ENCODE data around the gene SLC2A14.
"Not testable (repeated sequence)": the region's sequence is repeated elsewhere in the genome, so short reads cannot be mapped to it uniquely, and the experiment has no call there.

The SLC2A14 gene

GRCh38 chr12:7832059-7832696, 40.5 kb downstream of the SLC2A14 start:
- DNase-seq = peak; percentile 46

GRCh38 chr12:7829737-7830136, 43.0 kb downstream of the SLC2A14 start:
- DNase-seq = not testable (repeated sequence)

- not testable (repeated sequence) for DNase-seq
Measured at GRCh38 chr12:7825754-7826153, 47.0 kb downstream of the SLC2A14 start.

GRCh38 chr12:7806863-7807487, 65.7 kb downstream of the SLC2A14 start:
- peak; percentile 60 for DNase-seq

- DNase-seq = not testable (repeated sequence)
Measured at GRCh38 chr12:7806319-7806718, 66.4 kb downstream of the SLC2A14 start.

- DNase-seq = no peak
Measured at GRCh38 chr12:7801460-7801859, 71.3 kb downstream of the SLC2A14 start.

GRCh38 chr12:7798750-7799308, 73.9 kb downstream of the SLC2A14 start:
- not testable (repeated sequence) for DNase-seq

- DNase-seq = no peak
Measured at GRCh38 chr12:7797698-7798398, 74.9 kb downstream of the SLC2A14 start.

- DNase-seq = not testable (repeated sequence)
Measured at GRCh38 chr12:7797269-7797668, 75.4 kb downstream of the SLC2A14 start.

- DNase-seq = no peak
Measured at GRCh38 chr12:7793211-7793610, 79.5 kb downstream of the SLC2A14 start.

- DNase-seq = not testable (repeated sequence)
Measured at GRCh38 chr12:7788884-7789528, 83.7 kb downstream of the SLC2A14 start, which contains the start of gene NANOG. Gene NANOG (plus strand): TSS chr12:7789402. CDS start chr12:7789615, 213 bp downstream.

- DNase-seq = no peak
Measured at GRCh38 chr12:7788294-7788660, 84.4 kb downstream of the SLC2A14 start.

GRCh38 chr12:7787574-7788293, 85.0 kb downstream of the SLC2A14 start:
- no peak for DNase-seq

- no peak for DNase-seq
Measured at GRCh38 chr12:7784701-7785100, 88.0 kb downstream of the SLC2A14 start.

GRCh38 chr12:7783433-7783832, 89.3 kb downstream of the SLC2A14 start:
- not testable (repeated sequence) for DNase-seq

GRCh38 chr12:7782055-7782454, 90.7 kb downstream of the SLC2A14 start:
- no peak for DNase-seq

- DNase-seq = no peak
Measured at GRCh38 chr12:7781274-7781673, 91.4 kb downstream of the SLC2A14 start.

GRCh38 chr12:7769999-7770398, 102.7 kb downstream of the SLC2A14 start:
- DNase-seq = no peak

Measured in activated CD4-positive, alpha-beta T cell treated with anti-CD3 and anti-CD28 coated beads, Interleukin-10, Interleukin-2, amounts not matched to agents 100 ng/mL and 50 ng/mL, durations not matched to agents 16 hours and 8 hours (primary cell).